Measurements from ENCODE around the gene NOS1AP.

Gene NOS1AP

GRCh38 chr1:162147760-162148159 is 78.3 kb downstream of the NOS1AP start:
- TF ChIP-seq CTCF (IDR thresholded peaks at IDR 0.05): no peak
- H3K4me3 ChIP-seq: no peak overlapping the region

GRCh38 chr1:162150112-162150511 is 80.6 kb downstream of the NOS1AP start:
- Histone ChIP-seq H3K27ac (no peak overlapping the region), H3K4me3 (no peak overlapping the region)
- DNase-seq (ENCODE audit: low spot score): no peak
- TF ChIP-seq CTCF (IDR thresholded peaks at IDR 0.05): no peak

More at GRCh38 chr1:162147760-162148159, 78.3 kb downstream of the NOS1AP start:
- DNase-seq (ENCODE audit: low spot score): no peak
- H3K27ac ChIP-seq: no peak overlapping the region

- DNase-seq (ENCODE audit: low spot score): no peak
- no peak overlapping the region for H3K4me3 ChIP-seq
- no peak for TF ChIP-seq CTCF (IDR thresholded peaks at IDR 0.05)
- H3K27ac ChIP-seq: no peak overlapping the region
Observed at GRCh38 chr1:162151900-162152829, 82.7 kb downstream of the NOS1AP start.

GRCh38 chr1:162153374-162153773 is 83.9 kb downstream of the NOS1AP start:
- H3K27ac ChIP-seq: no peak overlapping the region
- H3K4me3 ChIP-seq: no peak overlapping the region
- no peak for TF ChIP-seq CTCF (IDR thresholded peaks at IDR 0.05)
- no peak for DNase-seq (ENCODE audit: low spot score)

GRCh38 chr1:162157469-162157868 is 88.0 kb downstream of the NOS1AP start:
- TF ChIP-seq CTCF (IDR thresholded peaks at IDR 0.05): no peak
- Histone ChIP-seq H3K4me3 (no peak overlapping the region), H3K27ac (no peak overlapping the region)
- no peak for DNase-seq (ENCODE audit: low spot score)

- no peak for DNase-seq (ENCODE audit: low spot score)
- TF ChIP-seq CTCF (IDR thresholded peaks at IDR 0.05): no peak
- no peak overlapping the region for H3K27ac ChIP-seq
- no peak overlapping the region for H3K4me3 ChIP-seq
Observed at GRCh38 chr1:162158624-162159271, 89.3 kb downstream of the NOS1AP start.

All from coronary artery (tissue), 2 donors.